GM12872 (cell line): ENCODE measurements around the gene SERPINB4.

Source experiments
- TF ChIP-seq, protein P1 (sequence below): IDR thresholded peaks from 3 replicates; pipeline ENCODE4 v1.5.1; 2011; ENCODE audit warnings: low read depth, mild to moderate bottlenecking, low read length, moderate library complexity; ENCODE audit not compliant: insufficient read depth

SERPINB4 gene

DNA sequence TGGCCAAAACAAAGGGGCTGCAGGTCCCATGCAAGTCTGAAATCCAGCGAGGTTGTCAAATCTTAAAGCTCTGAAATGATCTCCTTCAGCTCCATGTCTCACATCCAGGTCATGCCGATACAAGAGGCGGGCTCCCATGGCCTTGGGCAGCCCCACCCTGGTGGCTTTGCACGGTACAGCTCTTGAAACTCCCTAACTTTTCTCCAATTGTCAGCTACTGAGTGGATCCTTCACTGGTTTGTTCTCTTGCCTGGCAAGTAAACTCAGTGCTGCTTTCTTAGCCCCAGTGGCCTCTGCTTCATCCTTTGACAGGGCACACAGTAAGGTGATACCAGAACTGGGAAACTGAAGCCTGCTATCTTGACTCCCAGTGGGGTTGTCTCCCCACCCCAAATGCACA lies 30.6 kb downstream of the SERPINB4 start:
- TF ChIP-seq, protein P1, sequence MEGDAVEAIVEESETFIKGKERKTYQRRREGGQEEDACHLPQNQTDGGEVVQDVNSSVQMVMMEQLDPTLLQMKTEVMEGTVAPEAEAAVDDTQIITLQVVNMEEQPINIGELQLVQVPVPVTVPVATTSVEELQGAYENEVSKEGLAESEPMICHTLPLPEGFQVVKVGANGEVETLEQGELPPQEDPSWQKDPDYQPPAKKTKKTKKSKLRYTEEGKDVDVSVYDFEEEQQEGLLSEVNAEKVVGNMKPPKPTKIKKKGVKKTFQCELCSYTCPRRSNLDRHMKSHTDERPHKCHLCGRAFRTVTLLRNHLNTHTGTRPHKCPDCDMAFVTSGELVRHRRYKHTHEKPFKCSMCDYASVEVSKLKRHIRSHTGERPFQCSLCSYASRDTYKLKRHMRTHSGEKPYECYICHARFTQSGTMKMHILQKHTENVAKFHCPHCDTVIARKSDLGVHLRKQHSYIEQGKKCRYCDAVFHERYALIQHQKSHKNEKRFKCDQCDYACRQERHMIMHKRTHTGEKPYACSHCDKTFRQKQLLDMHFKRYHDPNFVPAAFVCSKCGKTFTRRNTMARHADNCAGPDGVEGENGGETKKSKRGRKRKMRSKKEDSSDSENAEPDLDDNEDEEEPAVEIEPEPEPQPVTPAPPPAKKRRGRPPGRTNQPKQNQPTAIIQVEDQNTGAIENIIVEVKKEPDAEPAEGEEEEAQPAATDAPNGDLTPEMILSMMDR, result no peak

DNA sequence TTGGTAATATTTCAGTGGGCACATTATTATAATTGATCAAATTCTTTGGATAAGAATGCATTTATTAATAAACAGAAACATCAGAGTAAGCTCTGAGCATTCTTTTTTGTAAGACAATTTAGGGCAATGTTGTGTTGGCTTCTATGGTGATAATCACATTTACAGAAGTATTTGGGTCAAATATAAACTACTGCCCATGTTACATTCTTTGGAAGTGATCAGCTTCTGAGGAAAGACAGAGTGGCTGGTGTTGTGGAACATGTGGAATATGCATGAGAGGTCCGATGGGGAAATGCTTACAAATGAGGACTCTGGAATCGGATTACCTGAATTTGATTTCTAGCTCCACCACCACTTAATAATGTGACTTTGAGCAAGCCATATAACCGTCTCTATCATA lies 37.5 kb downstream of the SERPINB4 start:
- TF ChIP-seq, protein P1, result no peak

DNA sequence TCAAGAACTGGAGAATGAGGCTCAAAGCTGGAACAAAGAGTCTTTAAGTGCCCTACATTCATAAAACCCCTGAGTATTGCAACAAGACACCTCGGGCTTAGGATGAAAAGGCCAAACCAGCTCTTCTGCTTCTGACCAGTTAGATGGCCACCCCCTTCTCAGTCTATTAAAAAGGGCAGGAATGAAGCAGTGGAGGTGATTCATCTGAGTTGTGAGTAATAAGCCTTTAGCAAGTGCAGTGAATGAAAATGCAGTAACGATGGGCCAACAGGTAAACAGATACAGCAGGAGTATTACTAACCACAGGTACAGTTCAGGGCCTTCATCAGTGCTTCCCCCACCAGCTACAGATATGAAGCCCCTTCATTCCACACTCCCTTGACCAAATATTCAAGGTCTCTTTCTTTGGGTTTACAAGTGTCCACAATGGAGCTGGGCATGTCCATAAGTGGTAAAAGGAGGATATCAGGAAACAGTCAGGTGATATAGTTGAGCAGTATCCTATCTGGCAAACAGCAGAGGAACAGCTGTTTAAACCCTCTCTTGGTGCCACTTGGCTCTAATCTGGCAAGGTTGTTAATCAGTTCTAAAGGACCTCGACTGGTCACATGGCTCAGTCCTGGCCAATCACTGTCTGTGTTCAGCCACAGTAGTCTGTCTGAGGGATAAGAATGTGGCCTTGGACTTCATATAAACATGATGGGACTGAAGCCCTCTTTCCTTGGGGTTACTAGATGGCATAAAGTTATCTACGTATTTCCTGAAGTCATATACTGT lies 39.1 kb downstream of the SERPINB4 start:
- TF ChIP-seq, protein P1, result no peak

DNA sequence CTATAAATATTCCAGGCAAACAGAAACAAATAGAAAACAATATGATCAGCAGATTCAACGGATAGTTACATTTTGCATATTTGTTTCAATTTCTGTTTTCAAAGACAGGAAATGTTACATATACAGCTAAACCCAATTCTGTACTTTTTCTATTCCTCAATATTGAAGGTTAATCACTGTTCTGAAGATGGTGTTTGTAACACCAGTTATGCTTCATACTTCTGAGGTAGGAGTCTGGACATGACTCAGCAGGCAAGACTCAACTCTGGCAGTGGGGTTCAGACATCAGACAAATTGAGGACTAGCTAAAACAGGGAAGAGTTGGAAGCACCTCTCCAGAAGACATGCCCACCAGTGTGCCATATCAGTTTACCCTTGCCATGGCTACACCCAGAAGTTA lies 40.3 kb downstream of the SERPINB4 start:
- TF ChIP-seq, protein P1, result no peak

DNA sequence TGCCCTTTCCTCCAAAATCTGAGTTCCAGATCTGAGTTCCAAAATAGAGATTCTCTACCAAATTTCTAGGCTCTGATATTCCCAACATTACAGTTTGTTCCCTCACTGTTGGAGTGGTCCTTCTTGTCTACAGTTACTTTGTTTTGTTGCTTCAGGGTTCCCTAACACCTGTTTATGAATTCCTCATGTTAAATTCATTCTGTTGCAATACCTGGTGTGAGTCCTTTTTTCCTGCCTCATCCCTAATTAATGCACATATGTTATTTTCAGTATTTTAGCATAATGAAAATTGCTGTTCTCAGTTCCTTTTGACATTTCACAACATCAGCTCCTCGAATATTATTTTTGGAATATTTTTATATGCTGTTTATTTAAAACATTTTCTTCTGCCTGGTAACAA lies 40.7 kb downstream of the SERPINB4 start:
- TF ChIP-seq, protein P1, result no peak

DNA sequence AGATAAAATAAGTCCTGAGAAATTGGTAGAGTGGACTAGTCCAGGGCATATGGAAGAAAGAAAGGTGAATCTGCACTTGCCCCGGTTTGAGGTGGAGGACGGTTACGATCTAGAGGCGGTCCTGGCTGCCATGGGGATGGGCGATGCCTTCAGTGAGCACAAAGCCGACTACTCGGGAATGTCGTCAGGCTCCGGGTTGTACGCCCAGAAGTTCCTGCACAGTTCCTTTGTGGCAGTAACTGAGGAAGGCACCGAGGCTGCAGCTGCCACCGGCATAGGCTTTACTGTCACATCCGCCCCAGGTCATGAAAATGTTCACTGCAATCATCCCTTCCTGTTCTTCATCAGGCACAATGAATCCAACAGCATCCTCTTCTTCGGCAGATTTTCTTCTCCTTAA lies 47.1 kb downstream of the SERPINB4 start:
- TF ChIP-seq, protein P1, result no peak

DNA sequence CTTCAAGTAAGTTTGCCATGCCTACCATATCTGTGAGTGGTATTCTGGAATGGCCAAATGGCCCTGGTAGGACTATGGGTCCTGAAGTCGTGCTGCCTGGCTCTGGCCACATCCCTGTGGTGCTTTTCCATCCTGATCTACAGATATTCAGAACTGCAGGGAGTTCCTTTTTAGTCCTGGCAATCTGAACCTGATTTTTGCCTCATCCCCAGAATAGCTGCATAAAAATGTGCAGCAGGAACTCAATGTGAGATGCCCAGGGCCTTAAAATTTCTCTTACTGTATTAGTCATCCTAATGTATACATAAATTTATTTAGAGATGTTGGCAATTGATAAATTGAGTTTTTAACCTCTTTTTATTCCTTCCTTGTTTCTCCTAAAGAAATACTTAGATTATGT lies 51.6 kb downstream of the SERPINB4 start:
- TF ChIP-seq, protein P1, result no peak

DNA sequence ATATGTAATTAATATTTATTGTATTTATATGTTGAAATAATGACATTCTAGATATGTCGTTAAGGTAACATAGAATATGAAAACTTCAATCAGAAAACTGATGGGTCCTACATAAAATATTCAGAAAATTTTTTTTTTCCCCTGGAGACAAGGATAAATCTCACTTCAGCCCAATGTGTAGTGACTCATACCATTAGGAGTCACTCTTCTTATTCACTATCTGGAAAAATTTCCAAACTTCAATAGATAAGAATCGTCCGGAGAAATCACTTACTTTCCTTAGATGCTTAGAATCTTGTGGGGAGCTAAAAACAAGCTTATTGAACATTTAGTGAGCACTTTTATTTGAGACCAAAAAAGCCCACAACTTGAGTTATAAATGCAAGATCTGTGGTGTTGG lies 52.3 kb downstream of the SERPINB4 start:
- TF ChIP-seq, protein P1, result no peak
